ENCODE results near the gene ELL2. TPM values are rescaled to one million over a fixed set of nuclear protein-coding genes. Genes with fewer than 3 reads are reported as not detected.

The ELL2 gene
- polyA plus RNA-seq, 1 experiment, result 131 TPM

DNA sequence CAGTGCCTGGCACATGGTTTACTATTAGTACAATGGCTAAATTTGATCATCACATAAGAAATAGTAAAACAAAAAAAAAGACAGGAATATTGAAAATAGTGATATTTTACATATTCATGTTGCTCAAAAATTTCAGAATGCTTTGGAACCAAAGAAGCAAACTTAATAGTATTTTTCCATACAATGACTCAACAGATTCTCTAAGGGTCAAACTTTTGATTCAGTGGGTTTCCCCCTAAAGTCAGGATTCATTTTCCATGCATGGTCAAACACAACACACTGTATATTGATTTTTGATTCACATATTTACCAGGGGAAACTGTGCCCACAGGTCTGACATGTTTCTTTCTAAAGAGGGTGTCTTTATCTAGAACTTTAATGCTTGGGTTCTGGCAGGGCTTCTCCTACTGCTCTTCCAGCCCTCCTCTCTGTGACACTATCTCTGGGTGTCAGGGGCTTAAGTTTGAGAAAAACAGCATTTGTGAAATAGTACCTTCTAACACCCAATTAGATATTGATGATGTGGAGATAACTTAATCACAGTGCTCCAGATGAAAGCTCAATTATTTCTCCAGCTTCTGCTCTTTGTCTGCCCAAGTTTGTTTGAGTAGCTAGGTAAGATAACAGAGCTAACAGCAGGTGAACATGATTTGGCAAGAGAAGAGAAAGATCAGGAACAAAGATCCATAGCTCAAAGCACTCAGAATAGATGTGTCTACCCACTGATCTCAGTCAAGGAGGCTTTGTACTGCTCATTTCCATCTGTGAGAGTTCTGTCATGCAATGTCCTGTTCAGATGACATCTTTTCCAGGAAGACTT, 35.5 kb upstream of the ELL2 start:
- no peaks in the 10 kb centered on the region for H3K27me3 ChIP-seq (ENCODE audit: control insufficient read depth, insufficient read depth, low read length)
- CTCF ChIA-PET, result no interaction called here
- POLR2A ChIA-PET, result interaction anchor here (0.6 kb wide), 1 partner anchor 329 kb away, joined by 8 read pairs; no protein-coding TSS in a partner anchor
- no peaks in the 10 kb centered on the region for H3K9me3 ChIP-seq (ENCODE audit: control insufficient read depth, insufficient read depth, low read length)
- TF ChIP-seq, protein P1, sequence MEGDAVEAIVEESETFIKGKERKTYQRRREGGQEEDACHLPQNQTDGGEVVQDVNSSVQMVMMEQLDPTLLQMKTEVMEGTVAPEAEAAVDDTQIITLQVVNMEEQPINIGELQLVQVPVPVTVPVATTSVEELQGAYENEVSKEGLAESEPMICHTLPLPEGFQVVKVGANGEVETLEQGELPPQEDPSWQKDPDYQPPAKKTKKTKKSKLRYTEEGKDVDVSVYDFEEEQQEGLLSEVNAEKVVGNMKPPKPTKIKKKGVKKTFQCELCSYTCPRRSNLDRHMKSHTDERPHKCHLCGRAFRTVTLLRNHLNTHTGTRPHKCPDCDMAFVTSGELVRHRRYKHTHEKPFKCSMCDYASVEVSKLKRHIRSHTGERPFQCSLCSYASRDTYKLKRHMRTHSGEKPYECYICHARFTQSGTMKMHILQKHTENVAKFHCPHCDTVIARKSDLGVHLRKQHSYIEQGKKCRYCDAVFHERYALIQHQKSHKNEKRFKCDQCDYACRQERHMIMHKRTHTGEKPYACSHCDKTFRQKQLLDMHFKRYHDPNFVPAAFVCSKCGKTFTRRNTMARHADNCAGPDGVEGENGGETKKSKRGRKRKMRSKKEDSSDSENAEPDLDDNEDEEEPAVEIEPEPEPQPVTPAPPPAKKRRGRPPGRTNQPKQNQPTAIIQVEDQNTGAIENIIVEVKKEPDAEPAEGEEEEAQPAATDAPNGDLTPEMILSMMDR (IDR thresholded peaks at IDR 0.05; ENCODE audit: low read depth, low read length), result no peak
- no peak overlapping the region for H3K27ac ChIP-seq (ENCODE audit: low read depth, low read length)
- DNase-seq (ENCODE audit: low read depth, low spot score), result no peak
- no peak overlapping the region for H3K4me3 ChIP-seq (ENCODE audit: low read depth, low read length)

DNA sequence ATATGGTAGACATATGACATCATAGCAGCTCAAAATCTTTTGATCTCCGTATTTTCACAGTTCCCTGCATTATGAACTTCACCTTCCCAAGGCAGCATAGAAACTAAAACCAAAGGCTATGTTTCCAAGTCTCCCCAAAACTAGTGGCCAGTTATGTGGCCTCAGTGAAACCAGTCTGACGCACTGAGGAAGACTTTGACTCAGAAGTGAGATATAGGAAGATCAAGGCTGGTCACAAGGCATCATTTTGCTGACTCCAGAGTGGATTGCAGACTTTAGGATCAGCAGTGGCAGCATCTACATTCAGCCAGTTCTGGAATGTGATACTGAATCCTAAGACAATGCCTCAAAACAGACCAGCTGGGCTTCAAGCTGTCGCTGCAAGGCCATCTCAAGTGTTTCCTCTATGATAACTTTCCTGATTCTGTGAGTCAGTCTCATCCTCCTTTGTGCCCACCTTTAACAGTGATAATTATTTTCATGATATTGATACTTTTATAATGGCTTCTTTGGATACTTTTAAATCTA, 34.4 kb upstream of the ELL2 start:
- Histone ChIP-seq H3K4me3 (ENCODE audit: low read depth, low read length) (no peak overlapping the region), H3K27me3 (ENCODE audit: control insufficient read depth, insufficient read depth, low read length) (no peaks in the 10 kb centered on the region), H3K27ac (ENCODE audit: low read depth, low read length) (no peak overlapping the region), H3K9me3 (ENCODE audit: control insufficient read depth, insufficient read depth, low read length) (no peaks in the 10 kb centered on the region)
- no peak for DNase-seq (ENCODE audit: low read depth, low spot score)
- TF ChIP-seq, protein P1 (IDR thresholded peaks at IDR 0.05; ENCODE audit: low read depth, low read length), result no peak
- ChIA-PET CTCF (no interaction called here), POLR2A (interaction anchor here (0.6 kb wide), 1 partner anchor 330 kb away, joined by 8 read pairs; no protein-coding TSS in a partner anchor)

DNA sequence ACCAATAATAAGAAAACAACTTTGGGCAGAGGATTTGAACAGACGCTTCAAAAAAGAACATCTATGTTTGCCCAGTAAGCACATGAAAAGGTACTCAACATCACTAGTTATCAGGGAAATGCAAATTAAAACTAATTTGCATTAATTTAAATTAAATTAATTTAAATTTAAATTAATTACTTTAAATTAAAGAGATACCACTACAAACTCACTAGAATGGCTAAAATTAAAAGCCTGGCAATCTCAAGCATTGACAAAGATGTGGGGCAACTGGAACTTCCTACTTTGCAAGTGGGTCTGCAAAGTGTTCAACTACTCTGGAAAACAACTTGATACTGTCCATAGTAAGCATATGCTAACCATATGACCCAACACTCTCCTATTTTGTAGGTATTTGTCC, 32.1 kb upstream of the ELL2 start:
- POLR2A ChIA-PET, result no interaction called here

DNA sequence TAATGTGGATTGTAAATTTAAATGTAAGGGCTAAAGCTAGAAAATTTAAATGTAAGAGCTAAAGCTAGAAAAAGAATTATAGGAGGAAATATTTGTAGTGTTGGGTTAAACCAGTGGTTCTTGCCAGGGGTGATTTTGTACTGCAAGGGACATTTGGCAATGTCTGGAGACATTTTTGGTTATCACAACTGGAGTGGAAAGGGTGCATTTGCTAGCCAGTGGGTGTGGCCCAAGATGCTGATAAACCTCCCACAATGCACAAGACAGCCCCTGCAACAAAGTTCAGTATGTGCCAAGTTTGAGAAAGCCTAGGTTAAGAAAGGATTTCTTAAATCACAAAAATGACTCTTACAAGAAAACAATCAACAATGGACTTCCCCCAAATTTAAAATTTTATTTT, 31.6 kb upstream of the ELL2 start:
- TF ChIP-seq, protein P1 (IDR thresholded peaks at IDR 0.05; ENCODE audit: low read depth, low read length), result no peak
- no peak overlapping the region for H3K4me3 ChIP-seq (ENCODE audit: low read depth, low read length)
- POLR2A ChIA-PET, result no interaction called here
- no peaks in the 10 kb centered on the region for H3K9me3 ChIP-seq (ENCODE audit: control insufficient read depth, insufficient read depth, low read length)
- CTCF ChIA-PET, result interaction anchor here (0.6 kb wide), 1 partner anchor 245 kb away, joined by 3 read pairs; no protein-coding TSS in a partner anchor
- no peak overlapping the region for H3K27ac ChIP-seq (ENCODE audit: low read depth, low read length)
- H3K27me3 ChIP-seq (ENCODE audit: control insufficient read depth, insufficient read depth, low read length), result no peaks in the 10 kb centered on the region
- DNase-seq (ENCODE audit: low read depth, low spot score), result no peak

More for the DNA sequence above, 32.1 kb upstream of the ELL2 start:
- H3K27me3 ChIP-seq (ENCODE audit: control insufficient read depth, insufficient read depth, low read length), result no peaks in the 10 kb centered on the region
- no peaks in the 10 kb centered on the region for H3K9me3 ChIP-seq (ENCODE audit: control insufficient read depth, insufficient read depth, low read length)
- DNase-seq (ENCODE audit: low read depth, low spot score), result no peak
- H3K4me3 ChIP-seq (ENCODE audit: low read depth, low read length), result no peak overlapping the region
- CTCF ChIA-PET, result interaction anchor here (0.6 kb wide), 1 partner anchor 244 kb away, joined by 3 read pairs; no protein-coding TSS in a partner anchor
- no peak overlapping the region for H3K27ac ChIP-seq (ENCODE audit: low read depth, low read length)
- TF ChIP-seq, protein P1 (IDR thresholded peaks at IDR 0.05; ENCODE audit: low read depth, low read length), result no peak
